22Rv1 (cell line): ENCODE data around the gene CDKAL1.

Experiments
- CTCF ChIP-seq: fragments of 450-650 bp; IDR thresholded peaks from 2 replicates; pipeline ENCODE4 v1.5.1; 2017; ENCODE audit warnings: mild to moderate bottlenecking
- ZFX ChIP-seq: fragments of 450-650 bp; IDR thresholded peaks from 2 replicates; pipeline ENCODE4 v1.6.1; 2017; ENCODE audit warnings: antibody characterized with exemption, borderline replicate concordance

DNA sequence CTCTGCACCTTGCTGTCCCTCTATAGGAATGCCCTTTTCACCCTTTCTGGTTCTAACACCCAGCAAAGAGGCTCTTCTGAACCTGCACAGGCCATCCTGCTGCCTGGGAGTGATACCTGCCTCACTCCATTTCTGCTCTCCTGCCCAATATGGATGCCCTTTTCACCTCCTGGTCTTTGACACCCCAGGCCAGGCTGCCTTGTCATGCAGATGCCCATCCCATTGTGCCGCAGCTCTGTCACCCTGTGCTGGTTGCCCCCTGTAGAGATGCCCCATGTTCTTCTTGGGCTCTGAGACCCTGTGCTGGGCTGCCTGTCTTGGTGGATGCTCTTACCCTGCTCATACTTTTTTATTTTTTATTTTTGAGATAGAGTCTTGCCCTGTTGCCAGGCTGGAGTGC is 95.3 kb downstream of the CDKAL1 start:
- TF ChIP-seq CTCF (no peak), ZFX (no peak)
